Psoas muscle (tissue), 8 donors: ENCODE results near the gene GPR176. TPM values are rescaled to one million over a fixed set of nuclear protein-coding genes. Genes with fewer than 3 reads are reported as not detected.

ENCODE experiments used
- ATAC-seq, 4 donors: fragments of 200-7000 bp; cut with Tn5 transposase; one replicate each; pipeline ENCODE4 v1.9.1; 2020; ENCODE audit warnings: moderate library complexity in 3 of 4, mild to moderate bottlenecking in 2 of 4
- DNase-seq, 2 donors: peaks; one replicate each; pipeline ENCODE4 v3.0.0-alpha.2; 2020
- H3K27ac ChIP-seq: fragments of 200-600 bp; one replicate; pipeline ENCODE4 v1.8.0; 2022
- H3K27me3 ChIP-seq, 3 donors: fragments of 200-600 bp in 1 of 3; one replicate each; pipeline versions ENCODE4 v1.6.1 to v1.8.0; 2013 to 2022; ENCODE audit warnings: low read length in 2 of 3, mild to moderate bottlenecking in 2 of 3, moderate library complexity in 1 of 3; ENCODE audit not compliant: insufficient read depth in 3 of 3
- H3K36me3 ChIP-seq, 2 donors: fragments of 200-600 bp in 1 of 2; one replicate each; pipeline versions ENCODE4 v1.6.1 to v1.8.0; 2013 to 2022; ENCODE audit warnings: low read depth in 1 of 2, mild to moderate bottlenecking in 1 of 2, moderate library complexity in 1 of 2; ENCODE audit not compliant: insufficient read depth in 1 of 2
- H3K4me1 ChIP-seq: fragments of 200-600 bp; one replicate; pipeline ENCODE4 v1.8.0; 2022
- H3K4me3 ChIP-seq: fragments of 200-600 bp; one replicate; pipeline ENCODE4 v1.8.0; 2022; ENCODE audit warnings: mild to moderate bottlenecking
- H3K9me3 ChIP-seq: fragments of 200-600 bp; one replicate; pipeline ENCODE4 v1.8.0; 2022
- WGBS, 3 donors: extraction: QIAGEN DNeasy Blood & Tissue Kit; methylation state at CpG; one replicate each; pipeline versions ENCODE4 v1.1.6 to v1.1.7; 2013; 5-methylcytosine and 5-hydroxymethylcytosine counted together
- intact Hi-C, 2 donors: fragments of 100-400 bp; cut with DNase I; formaldehyde crosslinking; loops; one replicate each; pipeline versions ENCODE4 v1.11.0 to v1.14.2; 2022
- polyA plus RNA-seq, 3 donors: library from polyadenylated mRNA; stranded (reverse); fragments of 200-250 nt; gene quantifications; one replicate each; pipeline ENCODE4 v1.2.3, GENCODE V29; 2013
- total RNA-seq, 4 donors: library from RNA; stranded (reverse); fragmentation: NEBNext Ultra II Directional in 2 of 4; extraction: Animal tissue kit (Norgen Biotek cat#: 25700) in 2 of 4; gene quantifications; one replicate each; pipeline versions ENCODE4 v1.2.1 to v1.2.4, GENCODE V29; 2021 to 2023
- TF ChIP-seq, protein P1 (sequence below): fragments of 200-600 bp; IDR thresholded peaks from one replicate; pipeline ENCODE4 v1.8.0; 2022; ENCODE audit warnings: antibody characterized with exemption
- donor health status: healthy with polysubstance abuse.
- donor health status: DM: no; HTN: no; CAD: no; lungs with moderate emphysema.
- donor health status: Bipolar disorder and iron deficiency.
- donor health status: healthy.
- donor health status: DM: yes; HTN: yes; CAD: no.
- donor health status: DM: no; HTN: no; CAD: no.
- donor health status: DM: no; HTN: no; CAD: no.
- donor health status: DM: yes; HTN: yes; CAD: no.

The GPR176 gene
- total and polyA plus RNA-seq, 7 donors: 0.30 to 1.3 (median 0.83) TPM

DNA sequence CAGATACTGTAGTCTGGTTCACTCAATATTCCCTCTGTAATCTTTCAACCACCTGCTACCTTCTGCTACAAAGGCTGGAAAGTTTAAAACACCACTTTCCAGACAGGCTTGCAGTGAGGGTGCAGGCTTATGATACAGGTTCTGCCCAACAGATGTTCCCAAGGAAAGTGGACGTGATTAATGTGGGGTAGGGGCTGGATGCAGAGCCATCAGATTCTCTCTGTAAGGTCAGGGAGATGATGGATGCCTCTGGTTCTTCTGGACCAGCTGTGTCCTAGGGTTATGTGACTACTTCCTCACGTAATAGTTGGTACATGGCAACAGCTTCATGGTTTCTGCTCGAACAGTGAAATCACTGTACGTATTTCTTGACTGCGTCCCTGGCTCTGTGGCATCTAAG is 11.1 kb downstream of the GPR176 start:
- TF ChIP-seq, protein P1, sequence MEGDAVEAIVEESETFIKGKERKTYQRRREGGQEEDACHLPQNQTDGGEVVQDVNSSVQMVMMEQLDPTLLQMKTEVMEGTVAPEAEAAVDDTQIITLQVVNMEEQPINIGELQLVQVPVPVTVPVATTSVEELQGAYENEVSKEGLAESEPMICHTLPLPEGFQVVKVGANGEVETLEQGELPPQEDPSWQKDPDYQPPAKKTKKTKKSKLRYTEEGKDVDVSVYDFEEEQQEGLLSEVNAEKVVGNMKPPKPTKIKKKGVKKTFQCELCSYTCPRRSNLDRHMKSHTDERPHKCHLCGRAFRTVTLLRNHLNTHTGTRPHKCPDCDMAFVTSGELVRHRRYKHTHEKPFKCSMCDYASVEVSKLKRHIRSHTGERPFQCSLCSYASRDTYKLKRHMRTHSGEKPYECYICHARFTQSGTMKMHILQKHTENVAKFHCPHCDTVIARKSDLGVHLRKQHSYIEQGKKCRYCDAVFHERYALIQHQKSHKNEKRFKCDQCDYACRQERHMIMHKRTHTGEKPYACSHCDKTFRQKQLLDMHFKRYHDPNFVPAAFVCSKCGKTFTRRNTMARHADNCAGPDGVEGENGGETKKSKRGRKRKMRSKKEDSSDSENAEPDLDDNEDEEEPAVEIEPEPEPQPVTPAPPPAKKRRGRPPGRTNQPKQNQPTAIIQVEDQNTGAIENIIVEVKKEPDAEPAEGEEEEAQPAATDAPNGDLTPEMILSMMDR: no peak
- intact Hi-C loops: no loop called here
- ATAC-seq (no peak), DNase-seq (no peak)
- Histone ChIP-seq H3K9me3 (no peaks in the 10 kb centered on the region), H3K27ac (no peak overlapping the region), H3K4me3 (no peak overlapping the region), H3K36me3 (no peaks in the 10 kb centered on the region), H3K27me3 (no peaks in the 10 kb centered on the region), H3K4me1 (no peaks in the 10 kb centered on the region)
- 45 to 78% (median 61%) methylated on average over 5 of the region's 5 CpGs for WGBS, 3 donors

GRCh38 chr15:39908186-39908585 is 11.9 kb downstream of the GPR176 start:
- no peak for ATAC-seq
- no peak overlapping the region for H3K27ac ChIP-seq
- TF ChIP-seq, protein P1: no peak
- WGBS, 3 donors: 28 to 44% (median 33%) methylated on average over 1 of the region's 1 CpG
- intact Hi-C loops: no loop called here
- H3K4me3 ChIP-seq: no peak overlapping the region
- no peak for DNase-seq
- H3K9me3 ChIP-seq: no peaks in the 10 kb centered on the region
- H3K27me3 ChIP-seq: no peaks in the 10 kb centered on the region
- H3K4me1 ChIP-seq: no peaks in the 10 kb centered on the region
- no peaks in the 10 kb centered on the region for H3K36me3 ChIP-seq

DNA sequence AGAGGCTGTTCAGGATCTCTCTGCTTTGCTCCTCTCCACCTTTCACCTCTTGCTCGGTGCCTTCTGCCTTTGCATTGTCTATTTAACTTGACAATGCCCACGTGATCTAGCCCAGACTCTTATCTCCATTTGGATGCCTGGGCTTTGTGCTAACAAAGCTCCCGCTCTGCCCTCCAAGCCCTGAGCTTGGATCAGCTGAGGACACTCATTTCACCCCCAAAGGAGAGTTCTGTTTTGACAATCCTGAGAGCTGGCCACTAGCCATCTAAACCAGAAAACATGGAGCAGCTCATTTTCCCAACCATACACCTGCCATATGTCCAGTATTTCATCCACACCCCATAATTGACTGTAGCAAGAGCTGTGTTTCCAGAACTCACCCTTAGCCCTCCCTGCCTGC is 12.8 kb downstream of the GPR176 start:
- no peaks in the 10 kb centered on the region for H3K36me3 ChIP-seq
- no peak for ATAC-seq
- intact Hi-C loops: no loop called here
- no peak overlapping the region for H3K4me3 ChIP-seq
- H3K9me3 ChIP-seq: no peaks in the 10 kb centered on the region
- H3K27me3 ChIP-seq: no peaks in the 10 kb centered on the region
- H3K4me1 ChIP-seq: no peaks in the 10 kb centered on the region
- DNase-seq: no peak
- 75 to 86% (median 83%) methylated on average over 3 of the region's 3 CpGs for WGBS, 3 donors
- H3K27ac ChIP-seq: no peak overlapping the region
- TF ChIP-seq, protein P1: no peak

DNA sequence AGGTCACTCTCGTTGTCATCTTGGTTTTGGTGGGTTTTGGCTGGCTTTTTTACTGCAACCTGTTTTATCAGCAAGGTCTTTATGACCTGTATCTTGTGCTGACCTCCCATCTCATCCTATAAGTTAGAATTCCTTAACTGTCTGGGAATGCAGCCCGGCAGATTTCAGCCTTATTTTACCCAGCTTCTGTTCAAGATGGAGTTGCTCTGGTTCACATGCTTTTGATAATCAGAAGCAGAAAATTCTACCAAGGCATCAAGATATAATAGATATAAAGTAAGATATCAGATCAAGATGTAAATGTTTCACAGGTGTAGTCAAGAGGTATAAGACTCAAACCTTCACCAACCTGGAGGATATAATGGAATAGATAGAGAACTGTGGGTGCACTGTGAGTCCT is 16.0 kb downstream of the GPR176 start:
- WGBS, 3 donors: 86 to 87% (median 86%) methylated on average over 2 of the region's 2 CpGs
- TF ChIP-seq, protein P1: no peak
- ATAC-seq: no peak

GRCh38 chr15:39898317-39898716 is 21.7 kb downstream of the GPR176 start:
- DNase-seq (no peak), ATAC-seq (no peak)
- no peaks in the 10 kb centered on the region for H3K27me3 ChIP-seq
- WGBS, 3 donors: 55 to 64% (median 61%) methylated on average over 3 of the region's 3 CpGs
- intact Hi-C loops: no loop called here
- H3K27ac ChIP-seq: no peak overlapping the region
- H3K4me3 ChIP-seq: no peak overlapping the region
- TF ChIP-seq, protein P1: no peak
- H3K9me3 ChIP-seq: no peaks in the 10 kb centered on the region
- H3K4me1 ChIP-seq: no peaks in the 10 kb centered on the region
- no peaks in the 10 kb centered on the region for H3K36me3 ChIP-seq

More for the DNA sequence above, 16.0 kb downstream of the GPR176 start:
- no peak overlapping the region for H3K27ac ChIP-seq
- no peak for DNase-seq
- intact Hi-C loops: no loop called here
- no peaks in the 10 kb centered on the region for H3K9me3 ChIP-seq
- no peaks in the 10 kb centered on the region for H3K27me3 ChIP-seq
- no peak overlapping the region for H3K4me3 ChIP-seq
- no peaks in the 10 kb centered on the region for H3K36me3 ChIP-seq
- H3K4me1 ChIP-seq: no peaks in the 10 kb centered on the region
